Skeletal muscle tissue (tissue), 4 donors: ENCODE data around the gene B3GAT3. TPM values are rescaled to one million over a fixed set of nuclear protein-coding genes. Genes with fewer than 3 reads are reported as not detected.

Experiments used
- H3K27ac ChIP-seq: one replicate; pipeline ENCODE4 v1.7.0; 2013; ENCODE audit warnings: mild to moderate bottlenecking, low read depth, low read length, inconsistent platforms
- H3K27me3 ChIP-seq, 3 donors: one replicate each; pipeline ENCODE4 v1.7.0; 2013; ENCODE audit warnings: low read length in 3 of 3; ENCODE audit not compliant: control insufficient read depth in 3 of 3, insufficient read depth in 3 of 3
- H3K36me3 ChIP-seq, 3 donors: one replicate each; pipeline ENCODE4 v1.7.0; 2013; ENCODE audit warnings: low read length in 3 of 3; ENCODE audit not compliant: control insufficient read depth in 3 of 3, insufficient read depth in 3 of 3
- H3K4me1 ChIP-seq, 3 donors: one replicate each; pipeline ENCODE4 v1.7.0; 2013; ENCODE audit warnings: low read length in 3 of 3, mild to moderate bottlenecking in 3 of 3; ENCODE audit not compliant: control insufficient read depth in 3 of 3, insufficient read depth in 3 of 3
- H3K4me3 ChIP-seq, 3 donors: one replicate each; pipeline ENCODE4 v1.7.0; 2013; ENCODE audit warnings: low read length in 3 of 3
- H3K9ac ChIP-seq, 3 donors: one replicate each; pipeline ENCODE4 v1.7.0; 2013; ENCODE audit warnings: low read length in 3 of 3, mild to moderate bottlenecking in 3 of 3, moderate library complexity in 2 of 3, low read depth in 1 of 3
- H3K9me3 ChIP-seq, 3 donors: one replicate each; pipeline ENCODE4 v1.7.0; 2013; ENCODE audit warnings: low read length in 3 of 3; ENCODE audit not compliant: control insufficient read depth in 3 of 3
- total RNA-seq: library from RNA; depleted of rRNA; stranded (reverse); fragments of >200 nt; gene quantifications from one replicate; pipeline ENCODE4 v1.2.3, GENCODE V29; 2014
- donor health status: Osteomylitis.

Gene B3GAT3
- total RNA-seq, 1 donor from 2014 or later = 8.4 TPM

DNA sequence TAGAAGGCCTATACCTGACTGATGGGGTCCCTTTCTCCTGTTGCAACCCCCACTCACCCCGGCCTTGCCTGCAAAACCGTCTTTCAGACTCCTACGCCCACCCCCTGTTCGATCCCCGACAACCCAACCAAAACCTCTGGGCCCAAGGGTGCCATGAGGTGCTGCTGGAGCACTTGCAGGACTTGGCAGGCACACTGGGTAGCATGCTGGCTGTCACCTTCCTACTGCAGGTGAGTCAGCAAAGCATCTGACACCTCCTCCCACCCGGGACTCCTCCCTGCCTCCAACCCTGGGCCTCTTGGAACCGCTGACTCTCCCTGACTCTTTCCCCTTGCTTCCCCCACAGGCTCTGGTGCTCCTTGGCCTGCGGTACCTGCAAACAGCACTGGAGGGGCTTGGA lies 7.5 kb downstream of the B3GAT3 start:
- H3K4me3 ChIP-seq = no peak overlapping the region
- H3K9me3 ChIP-seq = no peaks in the 10 kb centered on the region
- H3K27me3 ChIP-seq = no peaks in the 10 kb centered on the region
- H3K27ac ChIP-seq = no peak overlapping the region
- H3K4me1 ChIP-seq = peaks cover 15 to 27% (median 21%) of the 10 kb centered on the region in 3 donors
- peaks cover 12 to 30% (median 15%) of the 10 kb centered on the region in 3 donors for H3K36me3 ChIP-seq
- H3K9ac ChIP-seq = no peak overlapping the region

DNA sequence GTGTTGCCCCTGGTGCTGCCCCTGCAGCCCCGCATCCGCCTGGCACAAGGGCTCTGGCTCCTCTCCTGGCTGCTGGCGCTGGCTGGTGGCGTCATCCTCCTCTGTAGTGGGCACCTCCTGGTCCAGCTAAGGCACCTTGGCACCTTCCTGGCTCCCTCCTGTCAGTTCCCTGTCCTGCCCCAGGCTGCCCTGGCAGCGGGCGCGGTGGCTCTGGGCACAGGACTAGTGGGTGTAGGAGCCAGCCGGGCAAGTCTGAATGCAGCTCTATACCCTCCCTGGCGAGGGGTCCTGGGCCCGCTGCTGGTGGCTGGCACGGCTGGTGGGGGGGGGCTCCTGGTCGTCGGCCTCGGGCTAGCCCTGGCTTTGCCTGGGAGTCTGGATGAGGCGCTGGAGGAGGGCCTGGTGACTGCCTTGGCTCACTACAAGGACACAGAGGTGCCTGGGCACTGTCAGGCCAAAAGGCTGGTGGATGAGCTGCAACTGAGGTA lies 8.5 kb downstream of the B3GAT3 start:
- peaks cover 17 to 36% (median 19%) of the 10 kb centered on the region in 3 donors for H3K36me3 ChIP-seq
- peaks cover 15 to 27% (median 21%) of the 10 kb centered on the region in 3 donors for H3K4me1 ChIP-seq
- no peaks in the 10 kb centered on the region for H3K9me3 ChIP-seq
- H3K9ac ChIP-seq = peak overlapping the region in 2 of 3 donors; percentile 50 to 64
- no peaks in the 10 kb centered on the region for H3K27me3 ChIP-seq
- H3K4me3 ChIP-seq = peak overlapping the region; percentile 23 to 83 (median 62)
- peak overlapping the region; percentile 83 for H3K27ac ChIP-seq

DNA sequence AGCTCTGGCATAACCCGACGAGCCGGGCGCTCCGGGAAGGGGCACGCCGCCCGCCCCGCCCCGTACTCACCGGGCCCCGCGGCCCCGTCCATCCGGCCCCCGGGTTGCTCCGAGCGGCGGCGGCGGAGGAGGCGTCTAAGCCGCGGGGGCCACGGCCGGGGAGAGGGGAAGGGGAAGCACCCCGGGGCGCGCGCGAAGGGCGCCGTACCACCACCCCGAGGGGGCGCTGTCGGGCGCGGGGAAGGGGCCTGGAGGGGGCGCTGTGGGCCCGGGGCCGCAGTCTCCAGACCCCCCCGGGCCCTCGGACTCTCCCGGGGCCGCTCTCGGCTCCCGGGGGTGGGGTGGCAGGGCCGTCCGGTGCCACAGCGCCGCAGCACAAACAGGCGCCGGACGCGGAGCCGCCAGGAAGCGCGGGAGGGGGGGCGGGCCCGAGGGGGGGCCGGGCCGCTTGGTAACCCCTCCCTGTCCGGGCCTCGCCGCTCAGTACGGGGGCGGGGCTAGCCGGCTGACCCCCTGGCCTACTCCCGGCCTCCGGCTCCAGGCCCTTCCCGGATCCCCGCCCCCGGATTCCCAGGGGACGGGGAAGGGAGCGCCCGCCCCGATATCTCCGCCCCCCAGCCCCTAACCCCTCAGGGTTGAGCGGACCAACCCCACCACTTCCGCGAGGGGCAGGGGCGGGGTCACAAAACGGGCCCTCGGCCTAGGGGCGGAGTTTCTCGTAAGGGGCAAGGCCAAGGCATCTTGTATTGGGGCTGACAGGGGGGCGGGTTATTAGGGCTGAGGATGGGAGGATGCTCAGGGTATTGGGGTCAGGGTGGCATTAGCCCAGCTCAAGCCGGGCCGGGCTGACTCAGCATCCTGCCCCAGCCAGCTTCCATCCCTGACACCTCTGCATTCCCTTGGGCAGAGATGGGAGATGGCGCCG lies 9.2 kb downstream of the B3GAT3 start, which contains the start of the genes EML3 and ROM1:
EML3 (minus strand) TSS at position 410 of the 925 bp plus-strand sequence; CDS start at position 92, 318 bp downstream.
ROM1 (plus strand) TSS at position 892 of the 925 bp plus-strand sequence; CDS start at position 917, 25 bp downstream.
- peak within 1 kb of the TSS; percentile 68 to 83 (median 83) for H3K9ac ChIP-seq
- no peaks in the 10 kb centered on the region for H3K27me3 ChIP-seq
- no peaks in the 10 kb centered on the region for H3K9me3 ChIP-seq
- H3K4me1 ChIP-seq = peaks cover 15 to 27% (median 21%) of the 10 kb centered on the region in 3 donors
- peak within 1 kb of the TSS; percentile 62 to 86 (median 83) for H3K4me3 ChIP-seq
- peak within 1 kb of the TSS; percentile 83 for H3K27ac ChIP-seq
- H3K36me3 ChIP-seq = peaks cover 18 to 38% (median 22%) of the 10 kb centered on the region in 3 donors

DNA sequence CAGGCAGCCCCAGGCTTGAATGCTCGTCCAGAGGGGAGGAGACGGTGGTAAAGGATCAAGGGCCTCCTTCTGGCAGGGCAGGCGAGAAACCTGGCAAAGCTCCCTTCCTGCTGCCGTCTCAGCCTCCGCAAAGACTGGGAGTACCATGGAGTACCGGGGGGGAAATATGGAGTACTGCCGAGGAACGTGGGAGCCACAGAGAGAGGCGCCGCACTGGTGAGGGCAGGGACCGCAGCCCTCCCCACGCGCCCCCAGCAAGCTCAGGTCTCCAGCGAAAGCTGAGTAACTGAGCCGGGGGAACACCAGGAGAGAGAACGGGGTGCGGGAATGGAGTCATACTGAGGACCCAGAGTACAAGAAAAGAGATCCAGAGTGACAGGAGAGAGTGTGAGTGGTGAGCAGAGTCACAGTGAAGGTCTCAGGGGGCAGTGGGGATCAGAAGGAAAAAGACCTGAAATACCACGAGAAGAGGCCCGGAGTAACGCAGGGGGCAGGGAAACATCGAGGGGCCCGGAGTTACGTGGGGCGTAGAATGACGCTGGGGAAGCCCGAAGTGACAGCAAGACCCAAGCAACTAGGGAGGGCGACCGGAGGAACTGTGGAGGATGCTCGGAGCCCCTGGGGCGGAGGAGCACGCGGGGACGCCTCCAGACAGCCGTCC lies 10.0 kb downstream of the B3GAT3 start:
- Histone ChIP-seq H3K27me3 (no peaks in the 10 kb centered on the region), H3K9me3 (no peaks in the 10 kb centered on the region), H3K4me1 (peaks cover 15 to 27% (median 21%) of the 10 kb centered on the region in 3 donors), H3K27ac (peak overlapping the region; percentile 83), H3K36me3 (peaks cover 15 to 38% (median 17%) of the 10 kb centered on the region in 3 donors), H3K9ac (peak overlapping the region; percentile 68 to 83 (median 83)), H3K4me3 (peak overlapping the region; percentile 62 to 86 (median 83))

DNA sequence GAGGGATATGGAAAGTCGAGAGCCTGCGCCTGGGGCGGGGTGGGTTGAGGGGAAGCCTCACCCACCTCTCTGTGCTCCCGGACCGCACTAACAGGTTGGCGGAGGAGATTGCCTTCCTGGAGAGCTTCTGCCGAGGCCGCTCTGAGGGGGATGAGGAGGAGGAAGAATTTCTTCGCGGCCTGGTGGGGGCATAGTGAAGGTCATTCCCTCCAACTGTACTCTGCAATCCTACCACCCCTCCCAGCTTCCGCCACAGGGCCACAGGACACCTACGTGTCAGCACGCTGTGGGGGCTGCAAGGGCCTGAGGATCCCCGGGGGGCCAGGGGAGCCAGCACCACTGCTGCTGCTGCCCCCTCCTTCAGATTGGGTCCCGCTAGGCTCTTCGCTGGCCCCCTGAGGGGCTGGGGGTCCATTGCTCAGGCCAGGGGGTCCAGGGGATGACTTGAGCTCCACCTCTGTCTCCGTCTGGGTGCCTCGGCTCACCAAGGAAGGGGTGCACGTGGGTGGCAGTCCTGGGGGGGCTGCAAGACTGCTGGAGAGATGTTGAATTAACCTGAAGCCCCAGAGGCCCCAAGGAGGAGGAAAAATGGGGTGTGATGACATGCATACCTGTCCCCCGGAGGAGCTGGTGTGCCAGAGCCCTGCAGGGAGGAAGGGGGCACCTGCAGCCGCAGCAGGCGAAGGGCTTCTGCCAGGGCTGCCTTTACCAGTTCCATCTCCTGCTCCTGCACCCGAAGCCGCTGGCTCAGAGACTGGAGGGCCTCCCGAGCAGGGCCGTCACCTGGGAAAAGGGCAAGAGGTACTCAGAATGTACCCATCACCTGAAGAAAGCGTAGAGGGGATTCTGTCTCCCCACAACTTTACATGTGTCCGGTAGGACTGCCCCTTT lies 10.7 kb downstream of the B3GAT3 start:
- Histone ChIP-seq H3K27ac (peak overlapping the region; percentile 83), H3K9ac (peak overlapping the region; percentile 68 to 83 (median 83)), H3K36me3 (peaks cover 9 to 35% (median 16%) of the 10 kb centered on the region in 3 donors), H3K4me3 (peak overlapping the region; percentile 62 to 86 (median 83)), H3K9me3 (no peaks in the 10 kb centered on the region), H3K4me1 (peaks cover 15 to 27% (median 21%) of the 10 kb centered on the region in 3 donors), H3K27me3 (no peaks in the 10 kb centered on the region)

DNA sequence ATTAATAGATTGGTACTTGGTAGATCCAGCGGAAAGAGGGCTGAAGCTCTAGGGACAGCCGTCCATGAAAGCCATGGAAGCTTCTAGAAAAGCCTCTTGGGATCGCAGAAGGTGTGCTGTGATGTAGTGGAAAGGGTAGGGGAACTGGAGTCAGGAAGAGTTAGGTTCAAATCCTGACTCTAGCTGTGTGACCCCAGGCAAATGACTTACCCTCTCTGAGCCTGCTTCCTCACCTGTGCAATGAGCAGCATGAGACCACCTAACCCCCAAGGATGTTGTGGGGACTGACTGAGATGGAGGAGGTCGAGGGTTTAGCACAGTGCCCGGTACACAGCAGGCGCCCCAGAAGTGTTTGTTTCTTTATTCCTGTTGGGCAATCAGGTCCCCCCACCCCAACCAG lies 11.4 kb downstream of the B3GAT3 start:
- Histone ChIP-seq H3K9me3 (no peaks in the 10 kb centered on the region), H3K27ac (no peak overlapping the region), H3K4me3 (no peak overlapping the region), H3K9ac (no peak overlapping the region), H3K36me3 (peaks cover 15 to 35% (median 19%) of the 10 kb centered on the region in 3 donors), H3K27me3 (no peaks in the 10 kb centered on the region), H3K4me1 (peaks cover 15 to 27% (median 21%) of the 10 kb centered on the region in 3 donors)

DNA sequence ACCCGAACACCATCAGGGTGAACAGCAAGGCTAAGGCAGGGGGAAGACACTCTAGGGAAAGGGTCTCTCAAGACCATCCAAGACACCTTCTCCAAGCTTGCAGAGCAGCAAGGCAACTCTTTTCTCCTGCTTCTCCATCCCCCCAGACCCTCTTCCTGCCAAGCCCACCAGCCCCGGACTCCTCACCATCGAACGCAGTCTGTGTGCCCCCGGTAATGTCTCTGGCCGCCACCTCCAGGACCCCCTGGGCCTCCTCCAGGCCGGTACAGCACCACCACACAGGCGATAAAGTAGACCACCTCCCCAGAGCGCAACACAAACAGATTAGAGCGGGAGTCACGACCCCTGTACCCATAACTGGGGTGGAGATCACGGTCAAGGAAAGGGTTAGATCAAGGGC lies 13.0 kb downstream of the B3GAT3 start:
- Histone ChIP-seq H3K4me3 (no peak overlapping the region), H3K36me3 (peaks cover 15 to 28% (median 21%) of the 10 kb centered on the region in 3 donors), H3K27ac (no peak overlapping the region), H3K27me3 (no peaks in the 10 kb centered on the region), H3K9me3 (no peaks in the 10 kb centered on the region), H3K9ac (no peak overlapping the region), H3K4me1 (peaks cover 15 to 27% (median 21%) of the 10 kb centered on the region in 3 donors)

DNA sequence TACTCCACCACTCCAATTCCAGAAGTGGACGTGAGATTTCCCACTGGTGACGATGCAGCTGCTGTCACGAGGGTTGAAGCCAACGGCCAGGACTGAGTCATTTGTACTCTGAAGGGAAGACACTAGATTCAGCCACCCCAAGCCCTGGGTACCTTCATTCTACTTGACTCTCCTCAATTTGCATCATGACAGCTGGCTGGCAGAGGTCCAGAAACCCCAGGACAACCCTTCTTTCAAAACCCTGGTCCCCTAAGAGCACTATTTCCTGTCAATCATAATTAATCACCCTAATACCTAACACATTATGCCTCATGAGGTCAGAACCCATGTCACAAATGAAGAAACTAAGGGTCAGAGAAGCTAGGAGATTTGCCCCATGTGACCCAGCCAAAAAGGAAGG lies 14.1 kb downstream of the B3GAT3 start:
- Histone ChIP-seq H3K36me3 (peaks cover 15 to 28% (median 21%) of the 10 kb centered on the region in 3 donors), H3K27me3 (no peaks in the 10 kb centered on the region), H3K9ac (no peak overlapping the region), H3K4me3 (no peak overlapping the region), H3K9me3 (no peaks in the 10 kb centered on the region), H3K4me1 (peaks cover 18 to 26% (median 21%) of the 10 kb centered on the region in 3 donors), H3K27ac (no peak overlapping the region)

DNA sequence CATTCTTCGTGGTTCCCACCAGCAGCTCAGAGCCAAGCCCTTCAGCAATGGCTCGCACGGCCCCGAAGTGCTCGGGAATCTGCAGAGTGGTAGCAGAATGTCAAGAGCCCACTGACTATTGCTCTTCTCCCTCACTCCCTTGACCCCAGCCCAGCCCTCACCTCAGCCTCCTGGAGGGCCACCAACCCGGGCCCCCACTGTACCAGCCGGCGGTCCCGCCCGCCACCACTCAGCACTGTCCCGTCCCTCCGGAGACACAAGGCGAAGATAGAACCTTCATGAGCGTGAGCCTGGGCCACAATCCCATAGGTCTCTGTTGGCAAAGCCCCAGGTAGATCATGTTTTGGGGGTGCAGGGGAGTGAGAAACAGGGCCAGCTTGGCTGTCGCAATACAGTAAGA lies 15.9 kb downstream of the B3GAT3 start:
- Histone ChIP-seq H3K36me3 (peaks cover 15 to 28% (median 21%) of the 10 kb centered on the region in 3 donors), H3K9ac (no peak overlapping the region), H3K4me1 (peaks cover 15 to 18% (median 17%) of the 10 kb centered on the region in 3 donors), H3K4me3 (no peak overlapping the region), H3K9me3 (no peaks in the 10 kb centered on the region), H3K27ac (no peak overlapping the region), H3K27me3 (no peaks in the 10 kb centered on the region)
